Sigmoid colon (tissue), 7 donors: ENCODE data around the gene SYNGAP1. TPM values are rescaled to one million over a fixed set of nuclear protein-coding genes. Genes with fewer than 3 reads are reported as not detected.

Experiments used
- DNase-seq: peaks from one replicate; pipeline ENCODE4 v3.0.0-alpha.2; 2019
- H3K27ac ChIP-seq, 4 donors: fragments of 200-600 bp; sonication (generic); one replicate each; pipeline ENCODE4 v1.5.1; 2016 to 2019; ENCODE audit warnings: mild to moderate bottlenecking in 1 of 4
- H3K27me3 ChIP-seq, 3 donors: fragments of 200-600 bp; sonication (generic); one replicate each; pipeline ENCODE4 v1.5.1; 2019; ENCODE audit warnings: mild to moderate bottlenecking in 1 of 3
- H3K36me3 ChIP-seq, 4 donors: fragments of 200-600 bp; sonication (generic); one replicate each; pipeline ENCODE4 v1.5.1; 2016 to 2019
- H3K4me1 ChIP-seq, 4 donors: fragments of 200-600 bp; sonication (generic); one replicate each; pipeline ENCODE4 v1.5.1; 2017 to 2019
- H3K4me3 ChIP-seq, 4 donors: fragments of 200-600 bp; sonication (generic); one replicate each; pipeline ENCODE4 v1.5.1; 2017 to 2019; ENCODE audit warnings: mild to moderate bottlenecking in 2 of 4, moderate library complexity in 1 of 4
- H3K9me3 ChIP-seq, 4 donors: fragments of 200-600 bp in 3 of 4; sonication (generic) in 3 of 4; one replicate each; pipeline versions ENCODE4 v1.5.1 to v1.6.1; 2013 to 2019
- CTCF ChIP-seq, 4 experiments: fragments of 450-650 bp in 3 of 4; fragments of 200-600 bp in 1 of 4; IDR thresholded peaks; one replicate each; pipeline ENCODE4 v1.5.1; 2016 to 2019; ENCODE audit warnings: antibody characterized with exemption in 4 of 4, mild to moderate bottlenecking in 3 of 4, moderate library complexity in 2 of 4
- EP300 ChIP-seq, 4 donors: sonication (generic); formaldehyde crosslinking; IDR thresholded peaks; one replicate each; pipeline ENCODE4 v1.6.1; 2017; ENCODE audit warnings: antibody characterized with exemption in 4 of 4
- POLR2A ChIP-seq, 2 donors: fragments of 450-650 bp; IDR thresholded peaks; one replicate each; pipeline ENCODE4 v1.6.1; 2016; ENCODE audit warnings: antibody characterized with exemption in 2 of 2, mild to moderate bottlenecking in 2 of 2, moderate library complexity in 2 of 2
- POLR2AphosphoS5 ChIP-seq, 4 donors: sonication (generic); formaldehyde crosslinking; IDR thresholded peaks; one replicate each; pipeline ENCODE4 v1.6.1; 2017; ENCODE audit warnings: antibody characterized with exemption in 4 of 4
- WGBS, 2 donors: extraction: QIAGEN DNeasy Blood & Tissue Kit; methylation state at CpG; one replicate each; pipeline ENCODE4 v1.1.7; 2013; 5-methylcytosine and 5-hydroxymethylcytosine counted together
- intact Hi-C: fragments of 100-400 bp; cut with DNase I; formaldehyde crosslinking; loops from one replicate; pipeline ENCODE4 v1.15.1; 2023
- polyA plus RNA-seq, 3 donors: library from polyadenylated mRNA; stranded (reverse); fragments of 200-250 nt; gene quantifications; one replicate each; pipeline ENCODE4 v1.2.3, GENCODE V29; 2013
- total RNA-seq, 4 donors: library from RNA; depleted of rRNA; stranded (reverse); fragments of >200 nt; gene quantifications; one replicate each; pipeline ENCODE4 v1.1.0, GENCODE V29; 2016
- donor health status: healthy with polysubstance abuse.
- donor health status: Bipolar disorder and iron deficiency.
- donor health status: healthy.

SYNGAP1 gene
- total and polyA plus RNA-seq, 7 donors: 0.92 to 24.6 (median 9.9) TPM

GRCh38 chr6:33440649-33441309 lies 20.9 kb downstream of the SYNGAP1 start:
- intact Hi-C loops: no loop called here
- Histone ChIP-seq H3K9me3 (no peaks in the 10 kb centered on the region), H3K27ac (no peak overlapping the region), H3K27me3 (no peaks in the 10 kb centered on the region), H3K4me3 (no peak overlapping the region), H3K4me1 (no peaks in the 10 kb centered on the region), H3K36me3 (peaks cover 21 to 91% (median 41%) of the 10 kb centered on the region in 4 donors)
- DNase-seq: no peak
- TF ChIP-seq POLR2AphosphoS5 (IDR thresholded peaks at IDR 0.05) (no peak), CTCF (IDR thresholded peaks at IDR 0.05) (no peak), POLR2A (IDR thresholded peaks at IDR 0.05) (no peak), EP300 (IDR thresholded peaks at IDR 0.05) (no peak)
- 85 to 90% methylated on average over 19 of the region's 19 CpGs for WGBS, 2 donors

- Histone ChIP-seq H3K4me3 (no peak overlapping the region), H3K36me3 (peaks cover 21 to 91% (median 37%) of the 10 kb centered on the region in 4 donors), H3K27me3 (no peaks in the 10 kb centered on the region), H3K9me3 (no peaks in the 10 kb centered on the region), H3K27ac (no peak overlapping the region), H3K4me1 (no peaks in the 10 kb centered on the region)
- 95 to 96% methylated on average over 9 of the region's 9 CpGs for WGBS, 2 donors
- intact Hi-C loops: no loop called here
- peak; percentile 36 for DNase-seq
- TF ChIP-seq CTCF (IDR thresholded peaks at IDR 0.05) (no peak), POLR2A (IDR thresholded peaks at IDR 0.05) (no peak), POLR2AphosphoS5 (IDR thresholded peaks at IDR 0.05) (no peak), EP300 (IDR thresholded peaks at IDR 0.05) (no peak)
Measured at GRCh38 chr6:33441457-33441856, 21.6 kb downstream of the SYNGAP1 start.

GRCh38 chr6:33442283-33442682 lies 22.4 kb downstream of the SYNGAP1 start:
- intact Hi-C loops: no loop called here
- H3K36me3 ChIP-seq: peaks cover 13 to 90% (median 35%) of the 10 kb centered on the region in 4 donors

GRCh38 chr6:33443025-33443424 lies 23.2 kb downstream of the SYNGAP1 start:
- peaks cover 6 to 90% (median 31%) of the 10 kb centered on the region in 4 donors for H3K36me3 ChIP-seq

More at GRCh38 chr6:33442283-33442682, 22.4 kb downstream of the SYNGAP1 start:
- Histone ChIP-seq H3K4me3 (no peak overlapping the region), H3K27ac (no peak overlapping the region), H3K4me1 (no peaks in the 10 kb centered on the region), H3K9me3 (no peaks in the 10 kb centered on the region), H3K27me3 (no peaks in the 10 kb centered on the region)
- no peak for TF ChIP-seq EP300 (IDR thresholded peaks at IDR 0.05)
- no peak for TF ChIP-seq CTCF (IDR thresholded peaks at IDR 0.05)
- TF ChIP-seq POLR2AphosphoS5 (IDR thresholded peaks at IDR 0.05): no peak
- no peak for TF ChIP-seq POLR2A (IDR thresholded peaks at IDR 0.05)
- WGBS, 2 donors: 88 to 91% methylated on average over 8 of the region's 8 CpGs
- DNase-seq: no peak

More at GRCh38 chr6:33443025-33443424, 23.2 kb downstream of the SYNGAP1 start:
- H3K27ac ChIP-seq: no peak overlapping the region
- no peak overlapping the region for H3K4me3 ChIP-seq
- H3K4me1 ChIP-seq: no peaks in the 10 kb centered on the region
- H3K27me3 ChIP-seq: no peaks in the 10 kb centered on the region
- DNase-seq: no peak
- H3K9me3 ChIP-seq: no peaks in the 10 kb centered on the region
- TF ChIP-seq EP300 (IDR thresholded peaks at IDR 0.05): no peak
- TF ChIP-seq POLR2A (IDR thresholded peaks at IDR 0.05): no peak
- no peak for TF ChIP-seq CTCF (IDR thresholded peaks at IDR 0.05)
- WGBS, 2 donors: 96% methylated on average over 17 of the region's 17 CpGs
- intact Hi-C loops: no loop called here
